Endothelial cell of umbilical vein (primary cell): ENCODE measurements around the gene LRRC17.

Experiments used
- EZH2 ChIP-seq: IDR thresholded peaks from 2 replicates; pipeline ENCODE4 v1.6.1; 2012; ENCODE audit warnings: borderline replicate concordance, low read depth, mild to moderate bottlenecking, moderate library complexity, low read length, inconsistent platforms; ENCODE audit not compliant: severe bottlenecking
- FOS ChIP-seq: IDR thresholded peaks from 2 replicates; pipeline ENCODE4 v1.6.1; 2011; ENCODE audit warnings: mild to moderate bottlenecking, low read length, moderate library complexity, borderline replicate concordance; ENCODE audit not compliant: insufficient read depth
- GATA2 ChIP-seq: IDR thresholded peaks from 2 replicates; pipeline ENCODE4 v1.7.0; 2011; ENCODE audit warnings: low read depth, mild to moderate bottlenecking, moderate library complexity, mixed read lengths, low read length; ENCODE audit not compliant: insufficient read length, insufficient read depth
- JUN ChIP-seq: IDR thresholded peaks from 2 replicates; pipeline ENCODE4 v1.6.1; 2011; ENCODE audit warnings: borderline replicate concordance, low read depth; ENCODE audit not compliant: insufficient read length, insufficient read depth
- MAX ChIP-seq: IDR thresholded peaks from 2 replicates; pipeline ENCODE4 v1.6.1; 2011; ENCODE audit not compliant: insufficient read depth, insufficient read length
- MYC ChIP-seq: IDR thresholded peaks from one replicate; pipeline ENCODE4 v1.6.1; 2011; ENCODE audit warnings: mild to moderate bottlenecking, low read depth, low read length
- POLR2A ChIP-seq: IDR thresholded peaks from 2 replicates; pipeline ENCODE4 v1.6.1; 2012; ENCODE audit warnings: low read depth, mild to moderate bottlenecking, control low read depth, low read length
- POLR2AphosphoS5 ChIP-seq: IDR thresholded peaks from 2 replicates; pipeline ENCODE4 v1.6.1; 2012; ENCODE audit warnings: low read depth, mild to moderate bottlenecking, control low read depth, low read length, moderate library complexity; ENCODE audit not compliant: insufficient read depth
- TF ChIP-seq, protein P1 (sequence below), 2 donors: IDR thresholded peaks; 1 replicate in 1 of 2; 2 replicates in 1 of 2; pipeline ENCODE4 v1.5.1; 2011; ENCODE audit warnings: low read length in 2 of 2, mild to moderate bottlenecking in 2 of 2, moderate library complexity in 2 of 2, control low read depth in 1 of 2, inconsistent platforms in 1 of 2, low read depth in 1 of 2; ENCODE audit not compliant: insufficient read depth in 1 of 2; ENCODE audit errors: extremely low read depth in 1 of 2

GRCh38 chr7:102918845-102919244, 6.0 kb downstream of the LRRC17 start:
- TF ChIP-seq, protein P1, sequence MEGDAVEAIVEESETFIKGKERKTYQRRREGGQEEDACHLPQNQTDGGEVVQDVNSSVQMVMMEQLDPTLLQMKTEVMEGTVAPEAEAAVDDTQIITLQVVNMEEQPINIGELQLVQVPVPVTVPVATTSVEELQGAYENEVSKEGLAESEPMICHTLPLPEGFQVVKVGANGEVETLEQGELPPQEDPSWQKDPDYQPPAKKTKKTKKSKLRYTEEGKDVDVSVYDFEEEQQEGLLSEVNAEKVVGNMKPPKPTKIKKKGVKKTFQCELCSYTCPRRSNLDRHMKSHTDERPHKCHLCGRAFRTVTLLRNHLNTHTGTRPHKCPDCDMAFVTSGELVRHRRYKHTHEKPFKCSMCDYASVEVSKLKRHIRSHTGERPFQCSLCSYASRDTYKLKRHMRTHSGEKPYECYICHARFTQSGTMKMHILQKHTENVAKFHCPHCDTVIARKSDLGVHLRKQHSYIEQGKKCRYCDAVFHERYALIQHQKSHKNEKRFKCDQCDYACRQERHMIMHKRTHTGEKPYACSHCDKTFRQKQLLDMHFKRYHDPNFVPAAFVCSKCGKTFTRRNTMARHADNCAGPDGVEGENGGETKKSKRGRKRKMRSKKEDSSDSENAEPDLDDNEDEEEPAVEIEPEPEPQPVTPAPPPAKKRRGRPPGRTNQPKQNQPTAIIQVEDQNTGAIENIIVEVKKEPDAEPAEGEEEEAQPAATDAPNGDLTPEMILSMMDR (IDR thresholded peaks at IDR 0.05; ENCODE audit: extremely low read depth in 1 of 2, insufficient read depth in 1 of 2, low read depth in 1 of 2, low read length in 2 of 2) = no peak
- TF ChIP-seq POLR2AphosphoS5 (no peak), MAX (no peak), EZH2 (no peak), POLR2A (no peak), JUN (no peak), FOS (no peak), MYC (no peak), GATA2 (no peak)
